Duodenal mucosa (tissue), 2 donors: Measurements from ENCODE around the gene CADM1.

Experiments used
- H3K27ac ChIP-seq: one replicate; pipeline ENCODE4 v1.7.0; 2013; ENCODE audit warnings: low read depth, low read length
- H3K27me3 ChIP-seq, 2 donors: one replicate each; pipeline ENCODE4 v1.7.0; 2013; ENCODE audit warnings: low read length in 2 of 2, control low read depth in 1 of 2; ENCODE audit not compliant: insufficient read depth in 2 of 2, control insufficient read depth in 1 of 2
- H3K36me3 ChIP-seq, 2 donors: one replicate each; pipeline ENCODE4 v1.7.0; 2013; ENCODE audit warnings: low read length in 2 of 2, control low read depth in 1 of 2; ENCODE audit not compliant: insufficient read depth in 2 of 2, control insufficient read depth in 1 of 2
- H3K4me1 ChIP-seq, 2 donors: one replicate each; pipeline ENCODE4 v1.7.0; 2013; ENCODE audit warnings: low read length in 2 of 2, control low read depth in 1 of 2; ENCODE audit not compliant: insufficient read depth in 2 of 2, control insufficient read depth in 1 of 2
- H3K4me3 ChIP-seq, 2 donors: one replicate each; pipeline ENCODE4 v1.7.0; 2013; ENCODE audit warnings: low read length in 2 of 2, low read depth in 1 of 2
- H3K9ac ChIP-seq, 2 donors: one replicate each; pipeline ENCODE4 v1.7.0; 2013; ENCODE audit warnings: low read length in 2 of 2, low read depth in 1 of 2
- H3K9me3 ChIP-seq, 2 donors: one replicate each; pipeline ENCODE4 v1.7.0; 2013; ENCODE audit warnings: low read length in 2 of 2, control low read depth in 1 of 2; ENCODE audit not compliant: control insufficient read depth in 1 of 2

CADM1 gene

GRCh38 chr11:115311949-115312348 is 192.3 kb downstream of the CADM1 start:
- Histone ChIP-seq H3K27ac (no peak overlapping the region), H3K4me1 (no peaks in the 10 kb centered on the region), H3K9me3 (no peaks in the 10 kb centered on the region), H3K4me3 (no peak overlapping the region), H3K27me3 (no peaks in the 10 kb centered on the region), H3K9ac (no peak overlapping the region), H3K36me3 (no peaks in the 10 kb centered on the region)

DNA sequence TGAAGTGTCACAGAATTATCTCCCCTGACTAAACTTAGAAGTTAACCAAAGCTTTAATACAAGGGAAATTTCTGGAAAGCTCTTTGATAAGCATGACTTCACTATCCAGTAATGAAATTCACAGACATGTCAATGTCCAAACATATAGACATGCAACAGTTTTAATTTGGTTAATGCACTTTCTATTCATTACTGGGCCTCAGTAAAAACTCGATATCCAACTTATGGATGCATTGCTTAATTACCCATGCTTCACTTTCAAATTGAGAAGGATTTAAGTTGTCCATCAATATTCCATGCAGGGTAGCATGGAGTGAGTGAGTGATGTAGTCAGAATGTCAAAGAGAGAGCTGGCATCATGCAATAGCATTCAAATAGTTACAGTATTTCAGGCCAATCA is 197.5 kb downstream of the CADM1 start:
- H3K27ac ChIP-seq: no peak overlapping the region
- peaks cover 5 to 15% of the 10 kb centered on the region in 2 donors for H3K4me1 ChIP-seq
- H3K4me3 ChIP-seq: no peak overlapping the region
- no peak overlapping the region for H3K9ac ChIP-seq
- H3K36me3 ChIP-seq: no peaks in the 10 kb centered on the region
- H3K9me3 ChIP-seq: no peaks in the 10 kb centered on the region
- no peaks in the 10 kb centered on the region for H3K27me3 ChIP-seq

GRCh38 chr11:115304774-115305472 is 199.3 kb downstream of the CADM1 start:
- no peak overlapping the region for H3K27ac ChIP-seq
- H3K4me3 ChIP-seq: no peak overlapping the region
- no peak overlapping the region for H3K9ac ChIP-seq
- peaks cover 5 to 15% of the 10 kb centered on the region in 2 donors for H3K4me1 ChIP-seq
- no peaks in the 10 kb centered on the region for H3K27me3 ChIP-seq
- H3K9me3 ChIP-seq: no peaks in the 10 kb centered on the region
- no peaks in the 10 kb centered on the region for H3K36me3 ChIP-seq

DNA sequence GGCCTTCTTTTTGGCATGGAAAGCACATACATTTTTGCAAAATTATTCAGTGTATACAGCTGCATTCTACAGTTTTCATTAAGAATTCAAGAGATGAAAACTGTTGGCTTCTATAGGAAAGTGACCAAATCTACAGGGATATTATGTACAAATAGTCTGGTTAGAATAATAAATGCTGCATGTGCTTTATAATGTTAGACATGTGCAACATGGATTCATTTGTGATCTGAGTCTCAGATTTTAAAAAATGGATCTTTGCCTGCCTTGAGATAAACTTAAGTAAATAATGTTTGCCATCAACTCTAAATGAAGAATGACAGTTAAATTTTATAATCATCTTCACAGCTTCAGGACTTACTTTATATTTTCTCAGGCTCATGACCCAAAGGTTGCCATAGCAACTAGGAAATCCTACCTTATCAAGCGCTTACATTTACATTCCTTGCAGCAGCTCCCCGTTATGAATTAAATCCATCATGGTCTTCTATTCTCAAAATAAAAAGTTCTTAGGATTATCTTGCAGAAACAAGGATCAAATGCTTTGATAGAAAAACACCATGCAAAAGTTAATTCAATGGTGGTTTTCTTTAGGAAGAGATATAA is 200.2 kb downstream of the CADM1 start:
- Histone ChIP-seq H3K27ac (no peak overlapping the region), H3K36me3 (no peaks in the 10 kb centered on the region), H3K4me3 (no peak overlapping the region), H3K27me3 (no peaks in the 10 kb centered on the region), H3K4me1 (peaks cover 5 to 15% of the 10 kb centered on the region in 2 donors), H3K9ac (no peak overlapping the region), H3K9me3 (no peaks in the 10 kb centered on the region)

- no peak overlapping the region for H3K4me3 ChIP-seq
- peaks cover 5 to 15% of the 10 kb centered on the region in 2 donors for H3K4me1 ChIP-seq
- H3K27me3 ChIP-seq: no peaks in the 10 kb centered on the region
- no peak overlapping the region for H3K27ac ChIP-seq
- no peak overlapping the region for H3K9ac ChIP-seq
- H3K36me3 ChIP-seq: no peaks in the 10 kb centered on the region
- no peaks in the 10 kb centered on the region for H3K9me3 ChIP-seq
Measured at GRCh38 chr11:115302946-115303703, 201.1 kb downstream of the CADM1 start.

DNA sequence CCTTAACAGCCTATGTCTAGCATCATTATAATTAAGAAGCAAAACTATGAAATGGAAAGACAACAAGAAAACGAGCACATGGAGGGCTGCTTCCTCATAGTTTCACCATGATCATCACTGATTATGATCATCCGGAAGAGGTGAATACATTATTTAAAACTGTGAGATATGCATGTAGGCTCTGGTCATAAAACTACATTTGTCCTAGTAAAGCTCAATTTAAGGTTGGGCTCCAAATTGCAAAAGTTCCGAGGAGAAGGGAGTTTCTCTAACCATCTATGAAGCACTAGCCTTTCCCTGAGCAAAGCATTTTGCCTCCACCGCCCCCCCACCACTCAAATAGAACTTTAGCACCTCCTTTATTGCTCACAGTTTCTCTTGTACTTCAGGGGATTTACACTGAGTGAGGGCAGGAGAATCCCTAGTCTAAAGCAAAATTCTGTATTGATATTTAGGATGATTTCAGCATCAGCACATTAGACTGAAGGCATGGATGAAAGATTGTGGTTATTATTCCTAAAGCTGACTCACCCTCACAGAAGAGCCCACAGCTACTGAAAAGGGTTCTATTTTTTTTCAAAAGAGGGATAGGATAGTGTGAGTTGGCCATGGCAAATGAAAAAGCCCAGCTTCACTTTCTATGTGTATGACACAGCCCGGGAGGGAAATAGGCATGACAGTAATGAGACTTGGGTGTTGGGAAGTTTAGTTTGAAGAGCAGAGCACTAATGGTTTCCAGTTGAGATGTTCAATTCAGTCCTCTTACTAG is 203.4 kb downstream of the CADM1 start:
- Histone ChIP-seq H3K27ac (no peak overlapping the region), H3K9ac (no peak overlapping the region), H3K9me3 (no peaks in the 10 kb centered on the region), H3K4me3 (no peak overlapping the region), H3K4me1 (peaks cover 5 to 15% of the 10 kb centered on the region in 2 donors), H3K36me3 (no peaks in the 10 kb centered on the region), H3K27me3 (no peaks in the 10 kb centered on the region)

GRCh38 chr11:115298300-115299012 is 205.8 kb downstream of the CADM1 start:
- Histone ChIP-seq H3K36me3 (no peaks in the 10 kb centered on the region), H3K4me1 (peaks cover 4 to 8% of the 10 kb centered on the region in 2 donors), H3K9me3 (no peaks in the 10 kb centered on the region), H3K4me3 (no peak overlapping the region), H3K27me3 (no peaks in the 10 kb centered on the region), H3K9ac (no peak overlapping the region), H3K27ac (no peak overlapping the region)

DNA sequence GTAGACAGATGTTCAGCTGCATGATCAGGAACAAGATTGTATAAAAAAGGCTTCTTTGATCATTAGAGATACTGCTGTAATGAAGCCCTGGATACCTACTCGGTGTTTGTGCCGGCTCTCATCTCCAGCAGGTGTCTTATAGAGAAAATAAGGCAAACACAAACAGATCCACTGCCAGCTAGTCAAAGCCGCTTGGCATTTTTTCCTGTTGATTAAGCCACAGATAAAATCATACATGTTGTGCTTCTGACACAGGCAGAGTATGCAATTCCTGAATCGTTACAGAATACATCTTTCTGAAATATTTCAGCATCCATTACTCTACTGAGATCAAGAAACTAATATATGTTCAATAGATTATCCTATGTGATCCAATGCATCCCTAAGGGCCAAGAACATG is 206.9 kb downstream of the CADM1 start:
- Histone ChIP-seq H3K9ac (no peak overlapping the region), H3K4me1 (no peaks in the 10 kb centered on the region), H3K36me3 (no peaks in the 10 kb centered on the region), H3K27ac (no peak overlapping the region), H3K9me3 (no peaks in the 10 kb centered on the region), H3K4me3 (no peak overlapping the region), H3K27me3 (no peaks in the 10 kb centered on the region)

GRCh38 chr11:115291325-115291724 is 212.9 kb downstream of the CADM1 start:
- no peak overlapping the region for H3K4me3 ChIP-seq
- no peaks in the 10 kb centered on the region for H3K36me3 ChIP-seq
- no peak overlapping the region for H3K27ac ChIP-seq
- no peak overlapping the region for H3K9ac ChIP-seq
- no peaks in the 10 kb centered on the region for H3K27me3 ChIP-seq
- no peaks in the 10 kb centered on the region for H3K9me3 ChIP-seq
- no peaks in the 10 kb centered on the region for H3K4me1 ChIP-seq
